Measurements from ENCODE around the gene NUP210.
A peak's percentile ranks its signal among the peaks of the same experiment; 100 is the strongest.
"Not testable (repeated sequence)": the region's sequence is repeated elsewhere in the genome, so short reads cannot be mapped to it uniquely, and the experiment has no call there.

Gene NUP210

GRCh38 chr3:13420045-13420830 lies at the start of gene NUP210:
TSS of gene NUP210 (minus strand) at chr3:13420322. CDS start at chr3:13420226, 96 bp downstream.
- DNase-seq: no peak

- no peak for DNase-seq
Observed at GRCh38 chr3:13466781-13467180, 46.7 kb upstream of the NUP210 start.

GRCh38 chr3:13465236-13465873 lies 45.2 kb upstream of the NUP210 start:
- DNase-seq: no peak

- DNase-seq: no peak
Observed at GRCh38 chr3:13463618-13464400, 43.7 kb upstream of the NUP210 start.

GRCh38 chr3:13462822-13463221 lies 42.7 kb upstream of the NUP210 start:
- DNase-seq: no peak

GRCh38 chr3:13462125-13462629 lies 42.1 kb upstream of the NUP210 start:
- DNase-seq: no peak

GRCh38 chr3:13461169-13462124 lies 41.3 kb upstream of the NUP210 start:
- peak; percentile 82 for DNase-seq

GRCh38 chr3:13460341-13460736 lies 40.2 kb upstream of the NUP210 start:
- DNase-seq: no peak

GRCh38 chr3:13459605-13460340 lies 39.7 kb upstream of the NUP210 start:
- DNase-seq: no peak

GRCh38 chr3:13457593-13457992 lies 37.5 kb upstream of the NUP210 start:
- no peak for DNase-seq

- no peak for DNase-seq
Observed at GRCh38 chr3:13455644-13456043, 35.5 kb upstream of the NUP210 start.

- peak; percentile 74 for DNase-seq
Observed at GRCh38 chr3:13452490-13453335, 32.6 kb upstream of the NUP210 start.

GRCh38 chr3:13451301-13451673 lies 31.2 kb upstream of the NUP210 start:
- peak; percentile 42 for DNase-seq

- DNase-seq: not testable (repeated sequence)
Observed at GRCh38 chr3:13442882-13443281, 22.8 kb upstream of the NUP210 start.

- no peak for DNase-seq
Observed at GRCh38 chr3:13440204-13440817, 20.2 kb upstream of the NUP210 start.

GRCh38 chr3:13436213-13436612 lies 16.1 kb upstream of the NUP210 start:
- not testable (repeated sequence) for DNase-seq

- DNase-seq: no peak
Observed at GRCh38 chr3:13433912-13434311, 13.8 kb upstream of the NUP210 start.

- no peak for DNase-seq
Observed at GRCh38 chr3:13432093-13432492, 12.0 kb upstream of the NUP210 start.

- DNase-seq: not testable (repeated sequence)
Observed at GRCh38 chr3:13430411-13430875, 10.3 kb upstream of the NUP210 start.
